Measurements from ENCODE around the gene NELL2.

DNA sequence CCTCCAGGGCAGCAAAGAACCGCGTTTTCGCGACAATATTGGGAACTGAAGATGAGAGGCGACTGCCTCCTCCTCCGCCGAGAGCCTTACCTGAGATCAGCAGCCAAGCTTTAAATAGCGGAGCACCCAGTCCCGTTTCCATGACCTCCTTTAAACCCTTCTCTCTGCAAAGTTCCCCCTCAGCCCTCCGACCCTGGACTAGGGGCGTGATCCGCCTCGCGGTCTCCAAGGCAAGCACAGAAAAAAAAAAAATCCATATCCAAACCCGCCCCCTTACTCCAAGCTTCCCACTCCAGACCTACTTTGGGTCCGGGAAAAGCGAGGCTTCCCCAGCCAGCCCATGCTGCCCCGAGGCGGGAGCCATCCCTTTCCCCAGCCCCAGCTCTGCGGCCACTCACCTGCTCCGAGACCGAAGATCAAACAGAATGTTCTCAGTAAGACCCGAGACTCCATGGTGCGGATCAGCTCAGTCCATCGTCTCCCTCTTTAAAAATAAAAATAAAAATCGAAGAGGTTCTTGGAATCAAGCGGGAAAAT, 630 bp downstream of the NELL2 start:
- TF ChIP-seq, protein P1, sequence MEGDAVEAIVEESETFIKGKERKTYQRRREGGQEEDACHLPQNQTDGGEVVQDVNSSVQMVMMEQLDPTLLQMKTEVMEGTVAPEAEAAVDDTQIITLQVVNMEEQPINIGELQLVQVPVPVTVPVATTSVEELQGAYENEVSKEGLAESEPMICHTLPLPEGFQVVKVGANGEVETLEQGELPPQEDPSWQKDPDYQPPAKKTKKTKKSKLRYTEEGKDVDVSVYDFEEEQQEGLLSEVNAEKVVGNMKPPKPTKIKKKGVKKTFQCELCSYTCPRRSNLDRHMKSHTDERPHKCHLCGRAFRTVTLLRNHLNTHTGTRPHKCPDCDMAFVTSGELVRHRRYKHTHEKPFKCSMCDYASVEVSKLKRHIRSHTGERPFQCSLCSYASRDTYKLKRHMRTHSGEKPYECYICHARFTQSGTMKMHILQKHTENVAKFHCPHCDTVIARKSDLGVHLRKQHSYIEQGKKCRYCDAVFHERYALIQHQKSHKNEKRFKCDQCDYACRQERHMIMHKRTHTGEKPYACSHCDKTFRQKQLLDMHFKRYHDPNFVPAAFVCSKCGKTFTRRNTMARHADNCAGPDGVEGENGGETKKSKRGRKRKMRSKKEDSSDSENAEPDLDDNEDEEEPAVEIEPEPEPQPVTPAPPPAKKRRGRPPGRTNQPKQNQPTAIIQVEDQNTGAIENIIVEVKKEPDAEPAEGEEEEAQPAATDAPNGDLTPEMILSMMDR (IDR thresholded peaks at IDR 0.05; ENCODE audit: insufficient read depth, low read length), result no peak
- TF ChIP-seq, protein P2, sequence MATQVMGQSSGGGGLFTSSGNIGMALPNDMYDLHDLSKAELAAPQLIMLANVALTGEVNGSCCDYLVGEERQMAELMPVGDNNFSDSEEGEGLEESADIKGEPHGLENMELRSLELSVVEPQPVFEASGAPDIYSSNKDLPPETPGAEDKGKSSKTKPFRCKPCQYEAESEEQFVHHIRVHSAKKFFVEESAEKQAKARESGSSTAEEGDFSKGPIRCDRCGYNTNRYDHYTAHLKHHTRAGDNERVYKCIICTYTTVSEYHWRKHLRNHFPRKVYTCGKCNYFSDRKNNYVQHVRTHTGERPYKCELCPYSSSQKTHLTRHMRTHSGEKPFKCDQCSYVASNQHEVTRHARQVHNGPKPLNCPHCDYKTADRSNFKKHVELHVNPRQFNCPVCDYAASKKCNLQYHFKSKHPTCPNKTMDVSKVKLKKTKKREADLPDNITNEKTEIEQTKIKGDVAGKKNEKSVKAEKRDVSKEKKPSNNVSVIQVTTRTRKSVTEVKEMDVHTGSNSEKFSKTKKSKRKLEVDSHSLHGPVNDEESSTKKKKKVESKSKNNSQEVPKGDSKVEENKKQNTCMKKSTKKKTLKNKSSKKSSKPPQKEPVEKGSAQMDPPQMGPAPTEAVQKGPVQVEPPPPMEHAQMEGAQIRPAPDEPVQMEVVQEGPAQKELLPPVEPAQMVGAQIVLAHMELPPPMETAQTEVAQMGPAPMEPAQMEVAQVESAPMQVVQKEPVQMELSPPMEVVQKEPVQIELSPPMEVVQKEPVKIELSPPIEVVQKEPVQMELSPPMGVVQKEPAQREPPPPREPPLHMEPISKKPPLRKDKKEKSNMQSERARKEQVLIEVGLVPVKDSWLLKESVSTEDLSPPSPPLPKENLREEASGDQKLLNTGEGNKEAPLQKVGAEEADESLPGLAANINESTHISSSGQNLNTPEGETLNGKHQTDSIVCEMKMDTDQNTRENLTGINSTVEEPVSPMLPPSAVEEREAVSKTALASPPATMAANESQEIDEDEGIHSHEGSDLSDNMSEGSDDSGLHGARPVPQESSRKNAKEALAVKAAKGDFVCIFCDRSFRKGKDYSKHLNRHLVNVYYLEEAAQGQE (IDR thresholded peaks at IDR 0.05; ENCODE audit: insufficient replicate concordance, low read depth), result no peak
